GM12875 (cell line): ENCODE data around the gene SCN1A.

Source experiments
- H3K4me3 ChIP-seq: one replicate; pipeline ENCODE4 v1.5.1; 2011; ENCODE audit warnings: low read depth, low read length, control low read depth
- CTCF ChIP-seq: IDR thresholded peaks from 2 replicates; pipeline ENCODE4 v1.5.1; 2011; ENCODE audit warnings: low read depth, mild to moderate bottlenecking, control low read depth, inconsistent platforms, low read length, moderate library complexity, borderline replicate concordance; ENCODE audit not compliant: insufficient read depth

The SCN1A gene

GRCh38 chr2:166157578-166157977 lies 29.8 kb upstream of the SCN1A start:
- no peak for TF ChIP-seq CTCF
- no peak overlapping the region for H3K4me3 ChIP-seq

GRCh38 chr2:166156985-166157490 lies 29.2 kb upstream of the SCN1A start:
- no peak overlapping the region for H3K4me3 ChIP-seq
- TF ChIP-seq CTCF = no peak

GRCh38 chr2:166155589-166155988 lies 27.8 kb upstream of the SCN1A start:
- no peak overlapping the region for H3K4me3 ChIP-seq
- TF ChIP-seq CTCF = no peak

GRCh38 chr2:166154685-166155338 lies 27.0 kb upstream of the SCN1A start:
- TF ChIP-seq CTCF = no peak

GRCh38 chr2:166152064-166152463 lies 24.2 kb upstream of the SCN1A start:
- no peak for TF ChIP-seq CTCF
- H3K4me3 ChIP-seq = no peak overlapping the region

More at GRCh38 chr2:166154685-166155338, 27.0 kb upstream of the SCN1A start:
- H3K4me3 ChIP-seq = no peak overlapping the region

GRCh38 chr2:166148500-166149400 lies 20.9 kb upstream of the SCN1A start:
- H3K4me3 ChIP-seq = no peak overlapping the region
- TF ChIP-seq CTCF = no peak
